GM21619 (cell line): ENCODE measurements around the gene AGMAT.

ENCODE experiments used
- ATAC-seq: cut with Tn5 transposase; IDR thresholded peaks from one replicate; pipeline ENCODE4 v1.9.1; 2021; ENCODE audit not compliant: unreplicated experiment

AGMAT gene

DNA sequence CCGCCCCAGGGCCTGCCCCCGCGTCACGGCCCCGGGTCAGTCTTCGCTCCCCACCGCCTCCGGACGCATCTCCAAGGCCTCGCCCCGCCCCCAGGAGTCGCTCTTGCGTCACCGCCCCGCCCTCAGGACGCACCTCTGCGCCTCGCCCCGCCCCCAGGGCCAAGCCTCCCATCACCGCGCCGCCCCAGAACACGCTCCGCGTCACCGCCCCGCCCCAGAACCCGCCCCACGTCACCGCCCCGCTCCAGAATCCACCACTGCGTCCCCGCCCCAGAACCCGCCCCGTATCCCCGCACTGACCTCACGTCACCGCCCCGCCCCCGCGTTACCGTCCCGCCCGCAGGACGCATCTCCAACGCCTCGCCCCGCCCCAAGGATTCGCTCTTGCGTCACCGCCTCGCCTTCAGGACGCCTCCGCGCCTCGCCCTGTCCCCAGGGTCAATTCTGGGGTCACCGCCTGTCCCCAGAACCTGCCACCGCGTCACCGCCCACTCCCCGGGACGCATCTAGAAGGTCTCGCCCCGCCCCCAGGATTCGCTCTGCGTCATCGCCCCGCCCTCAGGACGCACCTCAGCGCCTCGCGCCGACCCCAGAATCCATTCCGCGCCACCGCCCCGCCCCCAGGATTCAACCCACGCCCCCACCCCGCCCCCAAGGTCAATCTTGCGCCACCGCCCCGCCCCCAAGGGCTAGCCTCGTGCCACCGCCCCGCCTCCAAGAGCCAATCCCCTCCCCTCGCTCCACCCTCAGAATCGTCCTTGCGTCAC lies 60.4 kb downstream of the AGMAT start:
- peak; percentile 39 for ATAC-seq

DNA sequence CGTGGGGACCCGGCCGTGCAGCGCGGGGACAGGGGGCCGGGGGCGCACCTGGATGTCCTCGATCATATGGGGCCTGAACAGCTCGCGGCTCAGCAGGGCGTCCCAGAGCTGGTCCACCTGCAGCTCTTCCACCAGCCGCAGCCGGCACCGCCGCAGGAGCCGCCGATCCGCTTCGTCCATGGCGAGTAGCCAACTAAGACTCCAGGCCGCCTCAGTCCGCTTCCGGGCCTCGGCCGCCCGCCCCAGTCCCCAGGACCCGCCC lies 60.9 kb downstream of the AGMAT start, which contains the start of gene CASP9:
Gene CASP9, minus strand, starts transcription at position 195 of the 262 bp plus-strand sequence. Its CDS starts 15 bp downstream, at position 180.
- ATAC-seq, result no peak

DNA sequence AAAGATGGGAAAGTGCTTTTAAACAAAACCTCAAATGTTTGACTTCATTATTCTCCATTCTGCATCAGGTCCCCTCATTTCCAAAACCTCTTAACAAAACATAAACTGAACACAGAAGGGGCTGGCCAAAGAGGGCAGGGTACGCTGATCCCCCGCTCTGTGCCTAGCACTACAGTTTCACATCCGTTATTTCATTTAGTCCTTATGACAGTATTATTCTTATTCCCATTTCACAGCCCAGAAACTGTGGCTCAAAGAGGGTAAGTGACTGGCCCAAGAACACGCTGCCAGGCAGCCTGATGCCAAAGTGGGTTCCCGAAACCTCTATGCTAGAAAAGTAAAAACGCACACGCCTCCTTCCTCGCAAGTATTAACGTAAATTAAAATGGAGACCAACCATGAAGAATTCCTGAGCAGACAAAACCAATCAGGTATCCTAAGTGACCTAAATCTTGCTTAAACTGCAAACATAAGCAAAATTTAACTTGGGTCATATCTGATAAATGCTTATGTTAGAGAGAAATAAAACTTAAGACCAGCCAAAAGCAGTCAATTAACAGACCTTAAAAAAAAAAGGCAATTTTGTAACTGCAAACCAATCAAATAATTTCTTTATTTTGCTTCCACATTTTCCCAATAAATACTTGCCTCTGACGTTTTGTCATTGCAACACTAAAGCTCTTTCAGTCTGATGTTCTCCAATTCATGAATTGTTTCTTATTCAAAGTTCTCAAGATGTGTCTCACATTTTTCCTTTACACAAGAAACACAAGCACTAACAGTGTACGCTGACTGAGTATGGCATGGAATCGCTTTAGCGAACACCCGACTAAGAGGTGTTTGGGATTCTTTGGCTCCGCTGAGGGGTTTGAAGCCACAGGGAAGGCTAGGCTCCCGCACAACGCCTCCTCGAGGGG lies 61.5 kb downstream of the AGMAT start:
- ATAC-seq, result no peak

DNA sequence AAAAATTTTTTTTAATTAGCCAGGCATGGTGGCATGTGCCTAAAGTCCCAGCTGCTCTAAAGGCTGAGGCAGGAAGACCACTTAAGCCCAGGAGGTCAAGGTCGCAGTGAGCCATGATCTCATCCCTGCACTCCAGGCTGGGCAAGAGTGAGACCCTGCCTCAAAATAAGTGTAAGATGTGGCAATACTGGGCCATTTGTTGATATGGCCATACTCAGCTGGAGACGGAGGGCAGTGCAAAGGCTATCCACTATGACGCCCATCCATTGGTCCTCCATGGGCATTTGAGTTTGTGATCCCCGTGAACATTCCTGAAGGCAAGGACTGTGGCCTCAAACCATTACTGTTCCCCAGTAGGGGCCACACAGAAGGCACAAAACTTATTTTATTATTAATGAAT lies 62.3 kb downstream of the AGMAT start:
- ATAC-seq, result no peak
